GM21367 (cell line): ENCODE results near the gene GAD2.

Experiments used
- ATAC-seq: cut with Tn5 transposase; IDR thresholded peaks from one replicate; pipeline ENCODE4 v1.9.1; 2021; ENCODE audit not compliant: unreplicated experiment

Gene GAD2

DNA sequence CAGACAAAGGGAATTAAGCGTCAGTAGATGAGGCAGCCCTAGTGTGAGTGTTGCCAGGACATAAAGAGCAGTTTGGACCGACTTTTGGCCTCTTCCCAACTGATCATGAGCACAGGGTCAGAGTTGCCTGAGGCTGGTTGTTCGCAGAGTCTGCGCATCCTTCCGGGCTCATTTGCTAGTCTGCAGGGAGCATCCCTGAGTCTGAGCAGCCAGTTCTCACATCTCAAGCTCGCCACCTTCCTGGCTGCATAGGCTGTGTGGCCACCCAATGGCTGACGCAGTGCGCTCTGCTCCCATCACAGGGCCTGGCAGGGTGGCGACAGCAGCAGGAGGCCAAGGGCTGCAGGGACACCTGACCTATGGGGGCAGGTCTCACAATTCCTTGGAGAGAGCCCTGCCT is 5.0 kb downstream of the GAD2 start:
- ATAC-seq, result no peak

DNA sequence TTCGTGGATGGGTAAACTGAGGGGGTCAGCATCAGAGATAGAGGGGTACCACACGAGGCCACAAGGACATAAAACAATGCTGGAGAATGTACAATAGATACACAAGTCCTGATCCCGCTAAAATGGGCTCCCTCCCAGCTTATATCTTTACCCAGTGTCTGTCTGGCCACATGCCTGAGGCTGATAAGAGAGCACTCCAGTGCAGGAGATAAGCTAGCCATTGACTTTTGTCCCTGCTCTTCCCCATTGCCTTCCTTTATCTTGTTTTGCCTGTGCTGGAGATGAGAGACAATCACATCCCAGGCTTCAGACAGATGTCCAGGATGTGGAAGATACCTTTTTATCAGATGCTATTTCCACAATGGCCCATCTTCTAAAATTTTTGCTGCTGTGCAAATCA is 6.0 kb downstream of the GAD2 start:
- ATAC-seq, result no peak

DNA sequence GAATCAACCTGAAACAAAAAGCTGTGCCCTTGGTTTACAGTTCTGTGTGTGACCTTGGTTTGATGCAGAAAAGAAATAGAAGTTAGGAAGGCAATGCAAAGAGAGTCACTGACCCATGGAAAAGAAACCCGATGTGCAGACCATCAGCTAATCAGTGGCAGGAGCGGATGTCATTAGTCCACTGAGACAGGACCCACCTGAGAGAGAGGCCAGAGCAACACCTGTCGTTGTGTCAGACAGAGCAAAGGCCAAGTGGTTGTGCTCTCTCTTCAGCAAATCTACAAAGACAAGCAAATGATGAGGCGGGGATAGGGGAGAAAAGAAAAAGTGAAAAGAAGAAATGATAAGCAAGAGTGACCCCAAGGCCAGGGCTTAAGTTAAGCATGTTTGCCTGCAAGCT is 8.7 kb downstream of the GAD2 start:
- ATAC-seq, result no peak

DNA sequence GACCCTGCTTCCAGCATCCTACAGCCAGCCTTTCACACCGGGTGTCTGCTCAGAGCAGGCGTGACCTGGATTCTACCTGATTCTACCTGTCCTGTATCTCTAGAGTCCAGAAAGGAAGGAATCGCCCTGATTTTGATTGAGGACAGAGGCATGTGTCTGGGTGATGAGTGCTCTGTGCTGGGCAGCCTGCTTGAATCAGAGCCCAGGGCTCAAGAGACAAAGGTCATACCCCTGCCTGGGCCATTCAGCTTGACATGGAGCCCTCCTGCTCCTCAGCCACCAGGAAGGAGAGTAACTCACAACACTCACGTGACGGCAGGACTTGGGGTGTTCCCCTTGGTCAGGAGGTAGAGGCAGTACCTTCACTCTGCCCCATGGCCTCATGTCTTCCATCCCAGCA is 11.2 kb downstream of the GAD2 start:
- ATAC-seq, result no peak

DNA sequence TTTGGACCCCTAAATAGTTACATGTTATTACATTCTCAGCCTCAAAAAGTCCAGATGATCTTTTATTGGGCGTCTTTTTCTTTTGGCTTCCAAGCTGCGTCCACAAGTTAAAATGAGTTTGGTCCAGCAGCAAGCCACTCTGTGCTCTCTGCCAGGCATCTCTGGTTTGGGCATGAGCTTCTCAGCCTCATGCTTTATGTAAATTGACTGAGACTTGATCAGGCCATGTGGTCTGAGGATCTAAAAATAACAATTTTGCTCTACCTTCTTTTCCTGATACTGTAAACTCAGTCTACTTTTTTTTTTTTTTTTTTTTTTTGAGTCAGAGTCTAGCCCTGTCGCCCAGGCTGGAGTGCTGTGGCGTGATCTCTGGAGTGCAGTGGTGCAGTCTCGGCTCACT is 15.6 kb downstream of the GAD2 start:
- ATAC-seq, result no peak

DNA sequence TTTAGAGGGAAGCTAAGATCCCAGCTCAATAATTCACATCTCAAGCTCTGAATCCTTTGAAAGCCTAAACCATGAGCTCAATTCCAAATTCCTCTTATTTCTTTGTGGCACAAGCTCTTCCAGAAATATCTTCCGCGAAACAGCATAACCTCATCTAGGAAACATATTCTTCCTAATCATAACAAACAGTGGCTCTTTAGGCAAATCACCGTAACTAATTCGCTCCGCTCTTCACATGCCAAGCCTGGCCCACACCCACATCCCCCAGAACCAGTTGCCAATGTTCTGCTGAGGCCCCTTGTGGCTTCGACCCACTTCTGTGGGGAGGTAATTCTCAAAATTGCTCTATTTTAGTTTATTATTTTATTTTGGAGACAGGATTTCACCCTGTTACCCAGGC is 19.2 kb downstream of the GAD2 start:
- no peak for ATAC-seq

DNA sequence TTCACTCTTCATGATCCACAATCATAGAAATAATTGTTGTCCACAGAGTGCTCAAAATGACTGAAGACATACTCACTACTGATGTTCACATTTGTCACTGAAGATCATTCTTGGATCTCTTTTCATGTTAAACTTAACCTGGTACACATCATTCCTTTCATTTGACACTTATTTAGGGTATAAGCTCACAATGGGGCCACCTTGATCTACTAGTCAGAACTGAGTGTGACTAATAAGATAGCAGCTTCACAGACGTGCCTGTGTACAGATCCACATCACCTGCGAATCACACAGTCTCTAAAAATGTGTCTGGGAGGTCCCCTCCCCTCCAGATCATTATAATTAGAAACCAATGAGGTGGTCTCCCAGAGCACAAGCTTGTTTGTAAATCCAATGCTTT is 21.8 kb downstream of the GAD2 start:
- ATAC-seq, result no peak

DNA sequence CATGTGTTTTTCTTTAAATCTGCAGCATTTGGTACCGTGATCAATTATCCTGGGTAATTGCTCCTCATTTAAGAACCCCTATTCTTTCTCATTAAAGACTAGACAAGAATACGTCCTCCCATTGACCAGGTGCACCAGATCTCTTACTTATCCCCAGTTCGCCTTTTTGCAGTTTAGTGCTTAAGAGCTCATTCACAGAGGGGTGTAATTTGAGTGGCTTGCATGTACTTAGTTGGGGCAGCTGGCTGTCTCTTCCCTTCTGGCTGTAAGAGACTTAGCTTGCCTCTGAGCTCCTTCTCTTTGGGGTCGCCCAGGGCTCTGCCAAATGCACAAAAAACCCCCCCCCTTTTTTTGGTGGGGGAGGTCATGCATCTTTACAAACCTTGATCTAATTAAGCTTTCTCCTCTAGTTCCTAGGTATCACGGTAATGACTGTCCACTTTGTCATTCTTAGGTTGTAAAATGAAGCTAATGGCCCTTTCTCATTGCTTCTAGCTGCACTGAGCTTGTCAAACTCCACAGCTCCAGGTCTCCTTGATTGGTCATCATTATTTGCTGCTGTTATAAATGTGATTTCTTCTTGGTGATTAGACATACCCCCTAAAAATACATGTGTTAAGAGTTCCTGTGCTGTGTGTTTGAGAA is 26.3 kb downstream of the GAD2 start:
- no peak for ATAC-seq

DNA sequence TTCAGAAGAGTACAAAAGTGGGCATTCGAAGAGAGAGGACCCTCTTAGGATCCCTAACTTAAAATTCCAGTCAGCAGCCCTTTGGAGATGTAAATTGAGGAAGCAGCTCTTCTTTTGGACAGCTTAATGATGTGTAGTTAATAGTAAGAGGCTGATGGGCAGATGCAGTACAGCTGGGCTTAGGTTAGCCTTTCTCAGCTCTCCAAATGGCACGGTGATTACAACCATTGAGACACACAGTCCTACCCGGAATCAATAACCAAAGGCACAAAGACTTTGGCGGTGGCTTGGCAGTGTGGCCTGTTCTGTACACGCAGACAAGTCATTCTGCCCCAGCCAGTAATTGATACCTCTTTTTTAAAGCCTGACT is 26.8 kb downstream of the GAD2 start:
- ATAC-seq, result no peak

DNA sequence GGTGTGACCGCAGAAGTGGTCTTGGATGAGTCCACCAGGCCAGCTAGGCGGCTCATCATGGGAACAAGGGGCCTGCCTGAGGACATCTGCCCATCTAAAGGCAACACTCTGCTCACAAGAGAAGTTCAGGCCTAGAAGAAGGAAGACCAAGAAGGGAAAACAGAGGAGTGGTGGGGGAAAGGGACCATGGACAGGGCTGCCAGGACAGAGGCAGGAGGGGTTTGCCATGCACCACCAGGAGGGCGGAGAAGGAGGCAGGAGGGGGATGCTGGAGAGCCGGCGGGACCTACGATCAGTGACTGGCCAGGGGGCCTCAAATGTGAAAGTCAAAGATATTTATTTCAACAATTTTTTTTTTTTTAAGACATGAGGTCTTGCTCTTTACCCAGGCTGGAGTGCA is 33.1 kb downstream of the GAD2 start:
- no peak for ATAC-seq

DNA sequence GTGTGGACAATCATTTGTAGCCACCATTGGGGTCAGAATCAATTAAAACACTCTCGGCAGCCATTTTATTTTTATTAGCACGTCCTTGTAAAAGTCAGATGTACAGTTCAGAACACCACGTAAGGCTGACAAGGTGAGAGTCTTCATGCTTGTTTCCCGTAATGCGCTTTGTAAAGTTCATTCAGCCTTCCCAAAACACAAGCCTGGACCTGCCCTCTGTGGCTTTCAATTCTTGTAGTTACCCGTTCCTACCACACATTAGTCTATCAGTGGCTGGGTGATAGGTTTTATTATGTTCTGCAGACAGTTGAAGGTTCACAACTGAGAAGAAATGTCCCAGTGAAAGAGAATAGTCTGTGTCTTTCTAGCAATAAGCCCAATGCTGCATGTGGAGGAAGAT is 35.4 kb downstream of the GAD2 start:
- ATAC-seq, result no peak

DNA sequence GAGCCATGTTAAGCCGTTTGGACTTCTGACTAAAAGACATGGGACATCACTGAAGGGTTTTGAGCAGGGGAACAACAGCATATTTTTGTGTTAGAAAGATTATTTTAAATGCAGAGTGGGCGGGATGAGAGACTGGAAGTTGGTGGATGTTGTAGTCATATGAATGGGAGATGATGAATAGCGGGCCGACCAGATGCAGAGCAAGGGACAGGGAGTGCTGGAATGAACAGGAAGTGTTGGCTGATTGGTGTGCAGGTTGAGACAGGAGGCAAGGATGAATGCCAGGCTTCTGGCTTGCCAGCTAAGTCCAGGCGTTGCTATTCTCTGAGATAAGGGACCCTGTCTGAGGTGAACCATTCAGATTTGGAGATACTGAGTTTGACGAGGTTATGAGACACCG is 38.0 kb downstream of the GAD2 start:
- ATAC-seq, result no peak

DNA sequence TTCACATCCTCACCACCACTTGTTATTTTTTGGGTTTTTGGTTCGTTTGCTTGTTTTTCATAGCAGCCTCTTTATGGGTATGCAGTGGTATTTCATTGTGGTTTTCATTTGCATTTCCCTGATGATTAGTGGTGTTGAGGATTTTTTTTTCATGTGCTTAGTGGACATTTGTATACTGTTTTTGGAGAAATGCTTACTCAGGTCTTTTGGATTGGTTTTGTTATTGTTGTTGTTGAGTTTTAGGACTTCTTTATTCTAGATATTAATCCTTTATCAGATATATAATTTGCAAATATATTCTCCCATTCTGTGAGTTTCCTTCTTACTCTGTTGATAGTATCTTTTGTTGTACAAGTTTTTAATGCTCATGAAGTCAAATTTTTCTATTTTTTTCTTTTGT is 42.8 kb downstream of the GAD2 start:
- no peak for ATAC-seq

DNA sequence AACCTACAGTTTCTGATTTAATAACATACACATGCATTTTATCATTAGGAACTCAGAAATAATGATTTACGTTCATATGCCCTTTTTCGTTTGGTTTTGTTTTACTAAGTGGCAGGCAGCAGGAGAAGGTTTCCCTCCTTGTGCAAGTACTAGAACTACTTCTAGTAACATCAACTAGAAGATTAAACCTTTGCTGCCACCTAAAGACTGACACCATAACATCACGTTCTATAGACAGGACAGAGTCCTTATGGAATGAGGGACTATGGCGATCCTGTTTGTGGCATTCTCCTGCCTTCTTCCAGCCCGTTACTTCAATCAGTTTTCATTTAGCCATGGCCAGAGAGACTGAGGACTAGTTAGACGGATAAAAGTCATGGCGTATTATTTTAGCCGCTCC is 53.2 kb downstream of the GAD2 start:
- no peak for ATAC-seq

DNA sequence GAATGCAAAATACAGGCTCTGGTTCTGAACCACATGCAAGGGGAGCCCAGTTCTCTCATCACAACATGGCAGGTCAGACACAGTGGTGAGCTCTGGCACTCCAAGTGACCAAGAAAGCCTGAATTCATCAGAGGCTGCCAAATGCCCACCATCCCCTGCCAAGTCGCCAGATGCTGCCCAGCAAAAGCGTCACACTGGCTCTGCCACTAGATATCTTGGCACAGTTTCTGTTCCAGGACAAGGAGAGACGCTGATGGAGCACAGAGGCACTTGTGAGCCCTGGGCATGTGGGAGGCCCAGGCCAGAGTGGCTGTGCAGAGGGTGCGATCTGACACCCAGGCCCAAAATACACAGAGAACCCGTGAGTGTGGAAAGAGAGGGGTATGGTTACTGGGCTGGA is 57.8 kb downstream of the GAD2 start:
- ATAC-seq, result no peak

DNA sequence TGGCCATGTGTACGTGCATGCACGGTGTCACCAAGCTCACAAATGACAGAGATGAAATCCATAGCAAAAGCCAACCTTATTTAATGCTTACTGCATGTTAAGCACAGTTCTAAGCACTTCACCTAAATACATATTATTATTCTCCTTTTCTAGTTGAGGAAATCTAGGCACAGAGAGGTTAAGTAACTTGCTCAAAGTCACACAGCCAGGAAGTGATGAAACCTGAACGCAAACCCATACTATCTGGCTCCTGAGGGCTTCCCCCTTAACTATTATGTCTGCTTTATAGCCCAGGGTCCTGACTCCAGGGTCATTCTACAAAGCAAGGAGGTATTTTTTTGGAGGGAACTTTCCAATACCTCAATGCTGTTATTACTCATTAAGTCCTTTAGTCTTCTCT is 61.7 kb downstream of the GAD2 start:
- no peak for ATAC-seq

DNA sequence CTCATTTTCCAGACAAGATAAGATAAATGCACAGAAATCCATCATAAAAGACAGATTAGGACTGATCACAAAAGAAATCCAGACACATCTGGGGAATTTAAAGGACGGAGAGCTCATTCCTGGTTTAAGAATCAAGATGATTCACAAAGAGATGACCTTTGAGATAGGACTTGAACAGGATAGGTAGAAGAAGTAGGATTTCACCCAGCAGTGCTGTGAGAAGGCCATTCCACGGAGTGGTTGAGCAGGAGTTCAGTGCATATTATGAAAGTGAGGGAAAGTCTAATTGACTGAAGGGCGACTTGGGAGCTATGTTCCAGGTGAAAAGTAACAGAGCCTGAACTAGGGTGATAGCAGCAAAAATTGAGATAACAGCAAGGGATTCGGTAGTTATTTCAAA is 73.7 kb downstream of the GAD2 start:
- ATAC-seq, result no peak

DNA sequence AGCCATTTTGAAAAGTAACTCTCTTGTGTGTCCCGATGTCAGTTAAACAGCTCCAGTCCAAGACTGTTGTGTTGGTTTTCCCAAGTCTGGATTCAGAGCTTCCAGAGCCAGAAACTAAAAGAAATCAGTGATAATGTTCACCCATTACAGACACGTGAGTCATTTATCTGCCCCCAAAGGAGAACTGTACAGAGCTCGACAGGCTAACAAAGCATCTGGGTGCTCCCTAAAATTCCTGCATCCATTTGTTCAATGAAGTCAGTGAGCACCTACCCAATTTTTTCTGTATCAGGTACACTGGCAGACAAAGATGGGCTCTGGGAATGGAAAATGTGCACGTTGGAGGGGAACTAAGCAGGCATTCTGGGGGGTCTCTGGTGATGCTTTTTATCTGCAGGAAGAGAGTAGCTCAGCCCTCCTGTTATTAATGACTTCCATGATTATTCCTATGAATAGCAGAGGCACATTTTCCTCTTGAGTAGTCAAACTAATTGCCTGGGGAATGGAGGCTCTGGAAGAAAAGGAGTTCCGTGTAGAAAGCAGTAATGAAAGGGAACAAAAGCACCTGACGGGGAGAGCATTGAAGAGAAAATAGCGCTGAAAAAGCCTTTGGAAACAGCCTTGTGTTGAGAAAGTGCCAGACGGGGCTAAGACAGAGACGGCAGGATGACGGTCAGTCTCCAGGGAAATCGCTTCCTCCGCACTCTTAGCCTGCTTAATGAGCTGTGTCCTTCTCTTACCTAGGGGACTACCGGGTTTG is 75.3 kb downstream of the GAD2 start:
- ATAC-seq, result no peak

DNA sequence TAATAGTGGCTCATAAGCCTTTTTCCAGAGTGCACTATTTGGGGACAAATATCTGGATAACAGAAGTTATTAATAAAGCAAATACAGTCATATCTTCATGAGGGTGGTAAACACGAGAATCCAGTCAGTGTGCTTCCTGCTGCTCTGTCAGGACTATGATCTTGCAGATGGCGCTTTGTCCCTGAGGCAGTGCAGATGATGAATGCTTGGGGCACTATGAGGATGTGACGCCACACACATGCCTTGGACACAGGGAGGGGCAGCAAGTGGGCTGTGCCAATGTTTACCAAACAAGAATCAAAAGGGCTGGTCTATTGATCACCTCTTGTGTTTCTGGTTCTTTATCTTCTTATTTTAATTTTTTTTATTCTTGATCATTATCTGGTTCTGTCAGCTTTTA is 79.8 kb downstream of the GAD2 start:
- no peak for ATAC-seq

DNA sequence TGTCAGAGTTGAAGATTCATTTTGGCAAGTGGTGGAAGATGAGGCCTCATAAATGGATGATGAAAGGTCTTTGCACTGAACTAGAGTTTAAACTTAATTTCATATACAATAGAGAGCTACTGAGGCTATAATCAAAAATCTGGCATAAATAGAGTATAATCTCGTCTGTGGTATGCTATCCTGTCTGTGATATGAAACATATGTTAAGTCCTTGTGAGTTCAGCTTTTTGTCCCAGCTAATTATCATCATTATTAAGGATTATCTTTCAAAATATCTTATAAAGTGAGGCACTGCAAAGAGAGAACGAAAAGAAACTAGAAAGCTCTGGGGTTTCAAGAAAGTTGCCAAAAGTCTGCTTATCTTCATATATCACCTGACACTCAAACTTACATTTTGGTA is 83.4 kb downstream of the GAD2 start:
- no peak for ATAC-seq

DNA sequence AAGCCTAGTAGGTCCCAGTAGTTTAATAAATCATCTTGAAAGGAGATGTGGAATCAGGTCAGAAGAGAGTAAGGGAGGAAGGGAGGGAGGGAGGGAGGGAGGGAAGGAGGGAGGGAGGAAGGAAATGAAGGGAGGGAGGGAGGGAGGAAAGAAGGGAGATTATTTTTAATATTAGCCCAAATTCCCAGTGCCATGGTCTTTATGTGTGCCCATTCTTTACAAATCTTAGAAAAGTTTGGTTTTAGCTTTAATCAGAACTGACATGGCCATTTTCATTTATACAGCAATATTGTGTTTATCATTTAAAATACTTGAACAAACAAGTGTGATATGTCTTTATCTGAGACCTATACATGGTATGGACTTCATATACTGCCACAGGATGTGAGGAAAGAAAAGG is 86.8 kb downstream of the GAD2 start:
- no peak for ATAC-seq

DNA sequence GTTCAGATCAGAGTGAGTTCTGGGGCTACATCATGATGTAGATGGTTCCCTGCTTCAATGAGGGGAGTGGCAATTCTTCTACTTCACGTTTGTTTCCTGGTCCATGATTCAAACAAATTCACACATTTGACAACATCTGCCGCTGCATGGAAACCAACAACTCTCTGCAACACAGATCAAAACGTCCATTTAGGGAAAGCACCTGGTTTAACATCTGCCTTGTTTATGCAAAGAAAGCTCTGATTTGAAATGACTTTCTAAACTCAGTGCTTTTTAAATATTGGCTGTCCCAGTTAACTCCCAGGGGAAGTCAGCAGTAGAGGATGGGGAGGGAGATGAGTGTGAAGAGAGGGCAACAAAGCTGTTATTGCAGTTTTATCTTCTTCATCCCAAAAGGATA is 93.8 kb downstream of the GAD2 start:
- no peak for ATAC-seq

DNA sequence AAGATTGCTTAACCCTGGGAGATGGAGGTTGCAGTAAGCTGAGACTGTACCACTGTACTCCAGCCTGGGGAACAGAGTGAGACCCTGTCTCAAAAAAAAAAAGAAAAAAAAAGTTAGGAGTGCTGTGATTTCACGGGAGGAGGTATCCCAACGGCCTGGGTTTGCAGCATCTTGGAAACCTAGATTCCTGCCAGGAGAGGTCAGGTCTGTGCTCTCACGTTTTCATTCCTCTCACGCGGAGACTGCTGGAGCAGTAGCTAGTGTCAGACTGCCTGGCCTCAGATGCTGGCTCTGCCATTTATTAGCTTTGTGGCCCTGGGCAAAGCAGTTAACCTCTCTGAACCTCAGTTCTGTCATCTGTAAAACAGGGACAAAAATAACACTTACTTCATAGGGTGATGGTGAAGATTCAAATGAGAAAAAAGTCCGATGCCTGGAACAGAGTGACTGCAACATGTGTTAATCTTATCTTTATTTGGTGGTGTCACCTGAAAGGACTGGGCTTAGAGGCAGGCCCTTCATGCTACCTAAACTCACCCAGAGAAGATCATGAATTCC is 94.9 kb downstream of the GAD2 start:
- ATAC-seq, result no peak
